Small intestine (tissue), 7 donors: Measurements from ENCODE around the gene CDV3. TPM values are rescaled to one million over a fixed set of nuclear protein-coding genes. Genes with fewer than 3 reads are reported as not detected.
"Not testable (repeated sequence)": the region's sequence is repeated elsewhere in the genome, so short reads cannot be mapped to it uniquely, and the experiment has no call there.

Experiments
- DNase-seq, 2 donors: peaks; one replicate each; pipeline versions ENCODE4 v3.0.0 to v3.0.0-alpha.2; 2013
- FAIRE-seq: peaks from 2 replicates; lab custom pipeline; 2012; peaks lifted over from hg19 to GRCh38; lab: Jason Lieb, UNC
- H3K27ac ChIP-seq, 3 donors: one replicate each; pipeline ENCODE4 v1.5.1; 2013; ENCODE audit warnings: low read length in 2 of 3, mild to moderate bottlenecking in 2 of 3, control low read depth in 1 of 3, inconsistent platforms in 1 of 3, low read depth in 1 of 3, moderate library complexity in 1 of 3
- H3K27me3 ChIP-seq, 3 donors: one replicate each; pipeline ENCODE4 v1.6.1; 2013; ENCODE audit warnings: low read length in 3 of 3, inconsistent platforms in 1 of 3; ENCODE audit not compliant: control insufficient read depth in 3 of 3, insufficient read depth in 3 of 3
- H3K36me3 ChIP-seq, 3 donors: one replicate each; pipeline ENCODE4 v1.6.1; 2013; ENCODE audit warnings: low read length in 3 of 3, inconsistent platforms in 1 of 3, low read depth in 1 of 3, mild to moderate bottlenecking in 1 of 3, moderate library complexity in 1 of 3; ENCODE audit not compliant: control insufficient read depth in 3 of 3, insufficient read depth in 2 of 3
- H3K4me1 ChIP-seq, 3 donors: one replicate each; pipeline ENCODE4 v1.6.1; 2013; ENCODE audit warnings: low read length in 2 of 3, inconsistent platforms in 1 of 3, low read depth in 1 of 3, mild to moderate bottlenecking in 1 of 3, moderate library complexity in 1 of 3; ENCODE audit not compliant: control insufficient read depth in 3 of 3, insufficient read depth in 2 of 3
- H3K4me3 ChIP-seq, 3 donors: one replicate each; pipeline ENCODE4 v1.5.1; 2013; ENCODE audit warnings: low read length in 3 of 3, control low read depth in 1 of 3, inconsistent platforms in 1 of 3, low read depth in 1 of 3, mild to moderate bottlenecking in 1 of 3, moderate library complexity in 1 of 3
- H3K9me3 ChIP-seq, 2 donors: one replicate each; pipeline ENCODE4 v1.6.1; 2013; ENCODE audit warnings: low read depth in 1 of 2, low read length in 1 of 2; ENCODE audit not compliant: control insufficient read depth in 2 of 2, insufficient read depth in 1 of 2
- WGBS, 3 donors: extraction: QIAGEN DNeasy Blood & Tissue Kit; methylation state at CpG; one replicate each; pipeline ENCODE4 v1.1.7; 2013; 5-methylcytosine and 5-hydroxymethylcytosine counted together
- polyA plus RNA-seq, 4 donors: library from polyadenylated mRNA; stranded (reverse) in 3 of 4; unstranded in 1 of 4; fragments of 200-250 nt in 3 of 4; fragments of 120-200 nt in 1 of 4; gene quantifications; one replicate each; pipeline versions ENCODE4 v1.2.1 to v1.2.3, GENCODE V29; 2013
- donor health status: healthy with polysubstance abuse.
- donor health status: control.
- donor health status: control.
- donor health status: Bipolar disorder and iron deficiency.
- donor health status: healthy.

Gene CDV3
- polyA plus RNA-seq, 4 donors: 43.2 to 114 (median 59.5) TPM

GRCh38 chr3:133549565-133549964, 23.9 kb upstream of the CDV3 start:
- Histone ChIP-seq H3K4me1 (no peaks in the 10 kb centered on the region), H3K9me3 (peaks cover 0 to 2% of the 10 kb centered on the region in 2 donors), H3K27me3 (no peaks in the 10 kb centered on the region), H3K36me3 (no peaks in the 10 kb centered on the region), H3K4me3 (no peak overlapping the region), H3K27ac (no peak overlapping the region)
- DNase-seq (no peak), FAIRE-seq (no peak)
- WGBS, 3 donors: 93 to 95% (median 94%) methylated on average over 4 of the region's 4 CpGs

- H3K4me3 ChIP-seq, H3K36me3 ChIP-seq, FAIRE-seq, DNase-seq, H3K27ac ChIP-seq, H3K9me3 ChIP-seq, H3K27me3 ChIP-seq, H3K4me1 ChIP-seq: not testable (repeated sequence)
- 82 to 95% (median 94%) methylated on average over 7 to 11 of the region's 14 CpGs for WGBS, 3 donors
Measured at GRCh38 chr3:133551589-133551988, 21.9 kb upstream of the CDV3 start.

GRCh38 chr3:133561679-133562078, 11.8 kb upstream of the CDV3 start:
- Histone ChIP-seq H3K4me1 (no peaks in the 10 kb centered on the region), H3K4me3 (no peak overlapping the region), H3K9me3 (peaks cover 0 to 8% of the 10 kb centered on the region in 2 donors), H3K27me3 (no peaks in the 10 kb centered on the region), H3K27ac (no peak overlapping the region), H3K36me3 (no peaks in the 10 kb centered on the region)
- FAIRE-seq (no peak), DNase-seq (no peak)
- WGBS, 3 donors: 82 to 88% (median 84%) methylated on average over 2 of the region's 2 CpGs

GRCh38 chr3:133562376-133562775, 11.1 kb upstream of the CDV3 start:
- Histone ChIP-seq H3K27me3 (no peaks in the 10 kb centered on the region), H3K9me3 (peaks cover 0 to 8% of the 10 kb centered on the region in 2 donors), H3K27ac (no peak overlapping the region), H3K4me3 (no peak overlapping the region), H3K4me1 (no peaks in the 10 kb centered on the region), H3K36me3 (no peaks in the 10 kb centered on the region)
- DNase-seq (no peak), FAIRE-seq (no peak)
- 85 to 100% (median 99%) methylated on average over 1 of the region's 1 CpG for WGBS, 3 donors

- Histone ChIP-seq H3K36me3 (no peaks in the 10 kb centered on the region), H3K27ac (no peak overlapping the region), H3K27me3 (no peaks in the 10 kb centered on the region), H3K9me3 (peaks cover 0 to 7% of the 10 kb centered on the region in 2 donors), H3K4me3 (no peak overlapping the region), H3K4me1 (no peaks in the 10 kb centered on the region)
- no peak for FAIRE-seq
- WGBS, 3 donors: 67 to 81% (median 73%) methylated on average over 5 of the region's 5 CpGs
- no peak for DNase-seq
Measured at GRCh38 chr3:133563186-133563591, 10.3 kb upstream of the CDV3 start.

GRCh38 chr3:133563816-133564215, 9.7 kb upstream of the CDV3 start:
- WGBS, 3 donors: 71 to 78% (median 78%) methylated on average over 1 of the region's 1 CpG

GRCh38 chr3:133568294-133569014, 5.0 kb upstream of the CDV3 start:
- Histone ChIP-seq H3K36me3 (no peaks in the 10 kb centered on the region), H3K9me3 (no peaks in the 10 kb centered on the region), H3K27me3 (no peaks in the 10 kb centered on the region), H3K27ac (no peak overlapping the region), H3K4me3 (no peak overlapping the region), H3K4me1 (peaks cover 0 to 5% (median 0%) of the 10 kb centered on the region in 3 donors)
- FAIRE-seq (no peak), DNase-seq (no peak)
- WGBS, 3 donors: 64 to 73% (median 71%) methylated on average over 8 of the region's 8 CpGs

More at GRCh38 chr3:133563816-133564215, 9.7 kb upstream of the CDV3 start:
- no peaks in the 10 kb centered on the region for H3K36me3 ChIP-seq
- FAIRE-seq (no peak), DNase-seq (no peak)
- no peaks in the 10 kb centered on the region for H3K4me1 ChIP-seq
- peaks cover 0 to 2% of the 10 kb centered on the region in 2 donors for H3K9me3 ChIP-seq
- no peak overlapping the region for H3K4me3 ChIP-seq
- no peak overlapping the region for H3K27ac ChIP-seq
- H3K27me3 ChIP-seq: no peaks in the 10 kb centered on the region

- Histone ChIP-seq H3K27ac (peak overlapping the region in 1 of 3 donors; percentile 6), H3K4me3 (no peak overlapping the region), H3K4me1 (peaks cover 0 to 5% (median 0%) of the 10 kb centered on the region in 3 donors), H3K9me3 (no peaks in the 10 kb centered on the region), H3K27me3 (no peaks in the 10 kb centered on the region), H3K36me3 (no peaks in the 10 kb centered on the region)
- 89 to 97% (median 92%) methylated on average over 5 of the region's 5 CpGs for WGBS, 3 donors
- FAIRE-seq (no peak), DNase-seq (peak in 1 of 2 donors; percentile 30)
Measured at GRCh38 chr3:133570139-133570936, 3.1 kb upstream of the CDV3 start.
